ENCODE measurements around the gene GON7.
"Not testable (repeated sequence)": the region's sequence is repeated elsewhere in the genome, so short reads cannot be mapped to it uniquely, and the experiment has no call there.

The GON7 gene

DNA sequence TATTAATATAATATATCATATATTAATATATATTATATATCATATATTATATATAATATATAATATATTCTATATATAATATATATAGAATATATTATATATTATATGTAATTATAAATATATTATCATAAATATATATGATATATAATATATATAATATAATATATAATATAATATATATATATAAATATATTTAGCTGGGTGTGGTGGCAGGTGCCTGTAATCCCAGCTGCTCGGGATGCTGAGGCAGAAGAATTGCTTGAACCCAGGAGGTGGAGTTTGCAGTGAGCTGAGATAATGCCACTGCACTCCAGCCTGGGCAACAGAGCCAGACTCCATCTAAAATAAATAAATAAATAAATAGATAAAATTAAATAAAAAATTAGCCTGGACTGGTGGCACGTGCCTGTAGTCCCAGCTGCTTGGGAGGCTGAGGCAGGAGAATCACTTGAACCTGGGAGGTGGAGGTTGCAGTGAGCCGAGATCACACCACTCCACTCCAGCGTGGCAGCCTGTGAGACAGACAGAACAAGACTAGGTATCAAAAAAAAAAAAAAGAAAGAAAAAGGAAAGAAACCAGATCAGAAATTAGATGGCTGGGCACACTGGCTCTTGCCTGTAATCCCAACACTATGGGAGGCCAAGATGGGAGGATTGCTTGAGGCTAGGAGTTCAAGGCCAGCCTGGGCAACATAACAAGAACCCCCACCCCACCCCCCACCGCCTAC, 47.1 kb downstream of the GON7 start:
- DNase-seq = not testable (repeated sequence)

DNA sequence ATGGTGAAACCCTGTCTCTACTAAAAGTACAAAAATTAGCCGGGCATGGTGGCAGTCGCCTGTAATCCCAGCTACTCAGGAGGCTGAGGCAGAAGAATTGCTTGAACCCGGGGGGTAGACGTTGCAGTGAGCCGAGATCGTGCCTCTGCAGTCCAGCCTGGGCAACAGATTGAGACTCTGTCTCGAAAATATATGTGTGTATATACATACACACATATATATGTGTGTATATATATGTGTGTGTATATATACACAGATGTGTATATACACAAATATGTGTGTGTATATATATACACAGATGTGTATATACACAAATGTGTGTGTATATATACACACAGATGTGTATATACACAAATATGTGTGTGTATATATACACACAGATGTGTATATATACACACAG, 48.5 kb downstream of the GON7 start:
- DNase-seq = not testable (repeated sequence)

DNA sequence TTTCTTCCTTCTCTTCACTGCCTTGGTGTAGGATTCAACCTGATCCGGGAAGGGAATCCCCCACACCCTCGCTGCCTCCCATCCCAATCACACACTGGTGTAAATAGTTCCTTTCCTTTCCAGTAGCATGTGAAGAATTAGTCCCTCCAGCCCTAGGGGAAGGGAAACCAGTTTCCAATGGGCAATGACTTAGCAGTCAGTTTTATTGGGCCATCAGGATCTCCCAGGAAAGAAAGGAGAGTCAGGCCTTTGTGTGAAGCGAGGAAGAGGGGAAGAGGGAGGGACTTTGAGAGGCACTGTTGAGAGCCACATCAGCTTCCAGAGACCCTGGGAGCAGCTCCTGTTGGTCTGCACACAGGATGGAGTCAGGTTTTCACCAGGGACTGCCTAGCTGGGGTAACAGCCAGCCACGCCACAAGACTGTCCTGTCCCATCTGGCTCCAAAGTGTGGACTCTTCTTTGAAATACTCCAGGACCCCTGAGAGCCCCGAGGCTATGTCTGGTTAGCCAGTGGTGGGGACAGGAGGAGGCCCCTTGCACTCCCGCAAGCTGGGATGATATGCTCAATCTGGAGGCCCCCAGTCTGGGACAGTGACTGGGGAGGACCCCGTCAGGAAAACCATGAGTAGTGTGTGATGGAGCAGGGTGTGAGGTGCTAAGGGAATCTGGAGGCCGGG, 50.0 kb downstream of the GON7 start:
- DNase-seq = no peak

DNA sequence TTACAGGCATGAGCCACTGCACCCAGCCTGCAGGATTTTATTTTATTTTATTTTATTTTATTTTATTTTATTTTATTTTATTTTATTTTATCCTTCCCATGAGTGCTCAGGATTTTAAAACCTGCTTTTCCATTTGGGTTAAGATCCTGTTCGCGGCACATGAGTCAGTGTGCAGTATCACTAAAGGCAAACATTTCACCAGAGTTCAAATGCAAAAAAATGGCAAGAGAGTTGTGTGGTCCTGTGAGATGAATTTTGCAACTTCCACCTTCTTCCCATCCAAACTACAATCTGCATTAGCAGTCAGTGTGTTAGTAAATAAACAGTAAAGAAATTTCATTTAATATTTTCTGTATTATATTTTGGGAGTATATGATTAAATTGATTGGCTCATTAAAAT, 51.2 kb downstream of the GON7 start:
- DNase-seq = no peak

DNA sequence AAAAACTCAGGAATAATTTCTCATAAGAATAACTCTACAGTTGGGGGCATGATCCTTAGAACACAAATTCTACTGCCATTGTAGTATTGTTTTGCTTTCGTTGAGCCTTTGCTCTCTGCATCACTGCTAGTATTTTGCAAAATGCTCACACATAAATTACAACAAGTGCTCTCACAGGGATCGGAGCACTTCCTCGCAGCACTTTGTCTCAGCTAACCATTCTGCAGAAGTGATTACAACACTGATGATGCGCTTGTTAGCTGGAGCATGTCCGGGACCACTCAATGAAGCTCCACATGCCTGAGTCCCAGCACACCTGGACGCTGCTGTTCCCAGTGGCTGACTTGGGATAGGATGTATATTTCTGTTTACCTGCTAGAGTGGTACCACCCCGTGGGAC, 53.7 kb downstream of the GON7 start:
- no peak for DNase-seq

Measured in nucleus accumbens (tissue), 56 donors.